Cardiac fibroblast (primary cell): ENCODE measurements around the gene SMYD3.

Source experiments
- DNase-seq, 2 donors: peaks; one replicate each; pipeline versions ENCODE4 v3.0.0 to v3.0.0-alpha.2; 2010; ENCODE audit warnings: low read depth in 2 of 2
- H3K4me3 ChIP-seq, 2 donors: replicated peaks in 1 of 2; 1 replicate in 1 of 2; 2 replicates in 1 of 2; pipeline ENCODE4 v1.5.1; 2011; ENCODE audit warnings: low read depth in 2 of 2, low read length in 2 of 2, mild to moderate bottlenecking in 2 of 2, moderate library complexity in 1 of 2
- CTCF ChIP-seq: IDR thresholded peaks from one replicate; pipeline ENCODE4 v1.5.1; 2011; ENCODE audit warnings: low read depth, mild to moderate bottlenecking, low read length, inconsistent platforms

SMYD3 gene

GRCh38 chr1:245939756-245940345 is 567.2 kb downstream of the SMYD3 start:
- no peak for TF ChIP-seq CTCF
- no peak overlapping the region for H3K4me3 ChIP-seq
- no peak for DNase-seq

GRCh38 chr1:245938046-245938435 is 569.0 kb downstream of the SMYD3 start:
- no peak for DNase-seq
- H3K4me3 ChIP-seq, result no peak overlapping the region
- TF ChIP-seq CTCF, result no peak

- no peak for DNase-seq
- no peak overlapping the region for H3K4me3 ChIP-seq
- TF ChIP-seq CTCF, result no peak
Observed at GRCh38 chr1:245937316-245938045, 569.6 kb downstream of the SMYD3 start.

- TF ChIP-seq CTCF, result no peak
- no peak for DNase-seq
- H3K4me3 ChIP-seq, result no peak overlapping the region
Observed at GRCh38 chr1:245934409-245934808, 572.7 kb downstream of the SMYD3 start.

- no peak overlapping the region for H3K4me3 ChIP-seq
- no peak for TF ChIP-seq CTCF
- DNase-seq, result no peak
Observed at GRCh38 chr1:245933431-245934045, 573.5 kb downstream of the SMYD3 start.

- H3K4me3 ChIP-seq, result no peak overlapping the region
- TF ChIP-seq CTCF, result no peak
- no peak for DNase-seq
Observed at GRCh38 chr1:245932302-245932972, 574.6 kb downstream of the SMYD3 start.
